Measurements from ENCODE around the gene SH3D19. TPM values are rescaled to one million over a fixed set of nuclear protein-coding genes. Genes with fewer than 3 reads are reported as not detected.
A peak's percentile ranks its signal among the peaks of the same experiment; 100 is the strongest.
"Not testable (repeated sequence)": the region's sequence is repeated elsewhere in the genome, so short reads cannot be mapped to it uniquely, and the experiment has no call there.

Gene SH3D19
- total RNA-seq, 2 donors from 2014 or later, result 88.0 to 94.7 TPM

GRCh38 chr4:151248519-151248918, 76.9 kb downstream of the SH3D19 start:
- intact Hi-C loops (cut with DNase I), result no loop called here
- DNase-seq (no peak), ATAC-seq (no peak)

GRCh38 chr4:151247395-151247794, 78.0 kb downstream of the SH3D19 start:
- intact Hi-C loops (cut with DNase I), result no loop called here
- DNase-seq, result no peak
- ATAC-seq, result no peak

GRCh38 chr4:151246742-151247141, 78.7 kb downstream of the SH3D19 start:
- intact Hi-C loops (cut with DNase I), result no loop called here
- DNase-seq (no peak), ATAC-seq (no peak)

- ATAC-seq (no peak), DNase-seq (no peak)
- intact Hi-C loops (cut with DNase I), result no loop called here
Measured at GRCh38 chr4:151242305-151242704, 83.1 kb downstream of the SH3D19 start.

GRCh38 chr4:151239608-151240007, 85.8 kb downstream of the SH3D19 start:
- ATAC-seq (no peak), DNase-seq (no peak)
- intact Hi-C loops (cut with DNase I), result no loop called here

GRCh38 chr4:151238477-151238876, 86.9 kb downstream of the SH3D19 start:
- ATAC-seq (peak; percentile 50 to 61), DNase-seq (no peak)
- intact Hi-C loops (cut with DNase I), result no loop called here

GRCh38 chr4:151236036-151236435, 89.4 kb downstream of the SH3D19 start:
- no peak for ATAC-seq
- DNase-seq, result no peak
- intact Hi-C loops (cut with DNase I), result no loop called here

GRCh38 chr4:151235373-151235772, 90.0 kb downstream of the SH3D19 start:
- DNase-seq; ATAC-seq; intact Hi-C loops (cut with DNase I): not testable (repeated sequence)

- DNase-seq (no peak), ATAC-seq (no peak)
- intact Hi-C loops (cut with DNase I), result no loop called here
Measured at GRCh38 chr4:151233600-151233999, 91.8 kb downstream of the SH3D19 start.

GRCh38 chr4:151231915-151232595, 93.3 kb downstream of the SH3D19 start:
- DNase-seq (no peak), ATAC-seq (peak in 1 of 2 donors; percentile 32)
- intact Hi-C loops (cut with DNase I), result no loop called here

GRCh38 chr4:151228189-151229119, 97.0 kb downstream of the SH3D19 start:
- intact Hi-C loops (cut with DNase I), result loop anchor here in 1 of 2 donors (10.0 kb wide), 1 partner anchor 64 kb away; no protein-coding TSS in a partner anchor
- DNase-seq (no peak), ATAC-seq (no peak)

GRCh38 chr4:151227731-151228130, 97.7 kb downstream of the SH3D19 start:
- intact Hi-C loops (cut with DNase I), result loop anchor here in 1 of 2 donors (10.0 kb wide), 1 partner anchor 63 kb away; no protein-coding TSS in a partner anchor
- DNase-seq, result peak; percentile 65
- ATAC-seq, result peak; percentile 85 to 92

- DNase-seq, result no peak
Measured at GRCh38 chr4:151227172-151227571, 98.2 kb downstream of the SH3D19 start.

GRCh38 chr4:151226004-151226932, 99.1 kb downstream of the SH3D19 start:
- intact Hi-C loops (cut with DNase I), result loop anchor here in 1 of 2 donors (10.0 kb wide), 1 partner anchor 61 kb away; no protein-coding TSS in a partner anchor
- ATAC-seq (peak; percentile 70 to 84), DNase-seq (no peak)

More at GRCh38 chr4:151227172-151227571, 98.2 kb downstream of the SH3D19 start:
- intact Hi-C loops (cut with DNase I), result loop anchor here in 1 of 2 donors (10.0 kb wide), 1 partner anchor 62 kb away; no protein-coding TSS in a partner anchor
- ATAC-seq, result no peak

GRCh38 chr4:151223465-151223864, 101.9 kb downstream of the SH3D19 start:
- DNase-seq, result no peak
- no peak for ATAC-seq
- intact Hi-C loops (cut with DNase I), result loop anchor here in 1 of 2 donors (10.0 kb wide), 1 partner anchor 59 kb away; no protein-coding TSS in a partner anchor

GRCh38 chr4:151219948-151220347, 105.5 kb downstream of the SH3D19 start:
- ATAC-seq, result no peak
- intact Hi-C loops (cut with DNase I), result loop anchor here in 1 of 2 donors (10.0 kb wide), 1 partner anchor 55 kb away; no protein-coding TSS in a partner anchor
- DNase-seq, result no peak

- intact Hi-C loops (cut with DNase I), result no loop called here
- ATAC-seq (no peak), DNase-seq (no peak)
Measured at GRCh38 chr4:151219091-151219490, 106.3 kb downstream of the SH3D19 start.

GRCh38 chr4:151218343-151218742, 107.1 kb downstream of the SH3D19 start:
- intact Hi-C loops (cut with DNase I), result no loop called here
- ATAC-seq (peak in 1 of 2 donors; percentile 48), DNase-seq (no peak)

GRCh38 chr4:151217326-151217725, 108.1 kb downstream of the SH3D19 start:
- DNase-seq (no peak), ATAC-seq (no peak)
- intact Hi-C loops (cut with DNase I), result no loop called here

Measured in left cardiac atrium (tissue), 4 donors.